ENCODE measurements around the gene CRACDL. TPM values are rescaled to one million over a fixed set of nuclear protein-coding genes. Genes with fewer than 3 reads are reported as not detected.

Gene CRACDL, protein sequence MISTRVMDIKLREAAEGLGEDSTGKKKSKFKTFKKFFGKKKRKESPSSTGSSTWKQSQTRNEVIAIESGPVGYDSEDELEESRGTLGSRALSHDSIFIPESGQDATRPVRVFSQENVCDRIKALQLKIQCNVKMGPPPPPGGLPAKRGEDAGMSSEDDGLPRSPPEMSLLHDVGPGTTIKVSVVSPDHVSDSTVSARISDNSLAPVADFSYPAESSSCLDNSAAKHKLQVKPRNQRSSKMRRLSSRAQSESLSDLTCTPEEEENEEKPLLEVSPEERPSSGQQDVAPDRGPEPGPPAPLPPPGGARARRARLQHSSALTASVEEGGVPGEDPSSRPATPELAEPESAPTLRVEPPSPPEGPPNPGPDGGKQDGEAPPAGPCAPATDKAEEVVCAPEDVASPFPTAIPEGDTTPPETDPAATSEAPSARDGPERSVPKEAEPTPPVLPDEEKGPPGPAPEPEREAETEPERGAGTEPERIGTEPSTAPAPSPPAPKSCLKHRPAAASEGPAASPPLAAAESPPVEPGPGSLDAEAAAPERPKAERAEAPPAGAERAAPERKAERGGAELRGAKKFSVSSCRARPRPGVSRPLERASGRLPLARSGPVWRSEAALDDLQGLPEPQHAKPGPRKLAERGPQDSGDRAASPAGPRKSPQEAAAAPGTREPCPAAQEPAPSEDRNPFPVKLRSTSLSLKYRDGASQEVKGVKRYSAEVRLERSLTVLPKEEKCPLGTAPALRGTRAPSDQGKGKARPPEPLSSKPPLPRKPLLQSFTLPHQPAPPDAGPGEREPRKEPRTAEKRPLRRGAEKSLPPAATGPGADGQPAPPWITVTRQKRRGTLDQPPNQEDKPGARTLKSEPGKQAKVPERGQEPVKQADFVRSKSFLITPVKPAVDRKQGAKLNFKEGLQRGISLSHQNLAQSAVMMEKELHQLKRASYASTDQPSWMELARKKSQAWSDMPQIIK
- total RNA-seq: 1 to 10 TPM; 6.0 to 7.5 TPM
- polyA plus RNA-seq: 1 to 10 TPM in 1 of 2 donors, under 1 TPM in 1; 0.67 to 6.4 TPM
- long read RNA-seq, donor 1, partial matches to known transcripts: 4 of 5 reads
- long read RNA-seq, donor 1, other reads (novel, unspliced or antisense): 1 of 5 reads
- long read RNA-seq, donor 2, partial matches to known transcripts: 10 of 18 reads
- long read RNA-seq, donor 2, other reads (novel, unspliced or antisense): 8 of 18 reads

DNA sequence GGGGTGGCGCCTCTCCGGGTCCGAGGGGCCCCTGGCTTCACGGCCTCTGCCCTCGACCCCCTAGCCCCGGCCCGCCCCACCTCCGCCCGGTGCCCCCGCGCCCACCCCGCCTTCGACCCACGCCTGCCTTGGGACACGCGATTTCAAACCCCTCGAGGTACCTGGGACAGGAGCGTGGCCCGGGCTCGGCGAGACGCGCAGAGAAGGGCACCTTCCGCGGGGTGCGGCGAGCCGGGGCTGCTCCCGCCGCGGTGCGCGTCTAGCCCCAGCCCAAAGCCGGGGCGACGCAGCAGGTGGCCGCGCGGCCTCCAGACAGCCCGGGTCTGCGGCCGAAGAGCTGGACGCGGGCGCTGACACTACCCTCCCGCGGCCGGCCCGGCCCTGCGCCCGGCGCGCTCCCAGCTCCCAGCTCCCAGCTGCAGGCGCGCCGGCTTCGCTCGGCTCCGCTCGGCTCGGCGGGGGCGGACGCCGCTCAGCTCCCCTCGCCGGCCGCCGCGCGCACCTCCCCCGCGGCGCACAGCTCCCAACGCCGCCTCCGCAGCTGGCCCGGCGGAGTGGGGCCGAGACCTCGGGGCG lies at the start of gene CRACDL:
TSS of gene CRACDL (minus strand) at position 449 of the 576 bp plus-strand sequence. CDS start 89,425 bp downstream, outside the sequence.
- Histone ChIP-seq H3K27ac (ENCODE audit: low read depth in 1 of 2, low read length in 2 of 2) (no peak within 1 kb of the TSS), H3K9me3 (ENCODE audit: control insufficient read depth, low read length) (no peaks in the 10 kb centered on the region), H3K4me1 (ENCODE audit: control insufficient read depth in 1 of 2, insufficient read depth in 2 of 2, low read length in 2 of 2) (no peaks in the 10 kb centered on the region), H3K27me3 (ENCODE audit: control insufficient read depth in 1 of 2, insufficient read depth in 2 of 2, low read length in 1 of 2) (no peaks in the 10 kb centered on the region), H3K4me3 (ENCODE audit: low read length in 2 of 2) (peak within 1 kb of the TSS; percentile 60 to 70), H3K36me3 (ENCODE audit: control insufficient read depth in 1 of 2, insufficient read depth in 2 of 2, low read length in 1 of 2) (no peaks in the 10 kb centered on the region)
- peak; percentile 24 for ATAC-seq (ENCODE audit: low FRiP score)
- DNase-seq: no peak
- intact Hi-C loops (cut with DNase I): no loop called here
- WGBS, 2 donors: 0% methylated on average over 39 to 82 of the region's 82 CpGs

GRCh38 chr2:98975611-98976010 lies 39.6 kb upstream of the CRACDL start:
- ATAC-seq (ENCODE audit: low FRiP score) (no peak), DNase-seq (no peak)
- no peak overlapping the region for H3K4me3 ChIP-seq (ENCODE audit: low read length in 2 of 2)
- peaks cover 2% of the 10 kb centered on the region for H3K9me3 ChIP-seq (ENCODE audit: control insufficient read depth, low read length)
- H3K27me3 ChIP-seq (ENCODE audit: control insufficient read depth in 1 of 2, insufficient read depth in 2 of 2, low read length in 1 of 2): no peaks in the 10 kb centered on the region
- intact Hi-C loops (cut with DNase I): no loop called here
- H3K27ac ChIP-seq (ENCODE audit: low read depth in 1 of 2, low read length in 2 of 2): no peak overlapping the region
- no peaks in the 10 kb centered on the region for H3K4me1 ChIP-seq (ENCODE audit: control insufficient read depth in 1 of 2, insufficient read depth in 2 of 2, low read length in 2 of 2)
- WGBS, 2 donors: 29 to 33% methylated on average over 2 of the region's 2 CpGs
- H3K36me3 ChIP-seq (ENCODE audit: control insufficient read depth in 1 of 2, insufficient read depth in 2 of 2, low read length in 1 of 2): no peaks in the 10 kb centered on the region

DNA sequence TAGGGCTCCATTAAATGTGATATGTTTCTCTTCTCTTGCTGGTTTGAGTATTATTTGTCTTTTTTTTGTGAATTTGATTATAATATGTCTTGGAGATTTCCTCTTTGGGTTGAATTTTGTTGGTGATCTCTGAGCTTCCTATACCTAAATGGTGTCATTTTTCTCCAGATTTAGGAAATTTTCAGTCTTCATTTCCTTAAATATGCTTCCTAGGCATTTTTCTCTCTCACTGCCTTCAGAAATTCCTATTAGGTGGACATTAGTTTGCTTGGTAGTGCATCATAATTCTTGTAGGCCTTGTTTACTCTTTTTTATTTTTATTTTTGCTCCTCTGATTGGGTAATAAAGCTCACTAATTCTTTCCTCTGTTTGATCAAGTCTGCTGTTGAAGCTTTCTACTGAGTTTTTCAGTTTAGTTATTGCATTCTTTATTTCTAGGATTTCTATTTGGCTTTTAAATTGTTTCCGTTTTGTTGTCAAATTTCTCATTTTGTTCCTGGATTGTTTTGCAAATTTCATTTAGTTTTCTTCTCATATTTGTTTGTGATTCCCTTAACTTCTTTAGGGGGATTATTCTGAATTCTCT lies 36.6 kb upstream of the CRACDL start:
- DNase-seq: no peak
- WGBS, 2 donors: 83 to 94% methylated on average over 1 of the region's 1 CpG
- Histone ChIP-seq H3K4me1 (ENCODE audit: control insufficient read depth in 1 of 2, insufficient read depth in 2 of 2, low read length in 2 of 2) (no peaks in the 10 kb centered on the region), H3K36me3 (ENCODE audit: control insufficient read depth in 1 of 2, insufficient read depth in 2 of 2, low read length in 1 of 2) (no peaks in the 10 kb centered on the region), H3K4me3 (ENCODE audit: low read length in 2 of 2) (no peak overlapping the region), H3K27me3 (ENCODE audit: control insufficient read depth in 1 of 2, insufficient read depth in 2 of 2, low read length in 1 of 2) (no peaks in the 10 kb centered on the region), H3K9me3 (ENCODE audit: control insufficient read depth, low read length) (peaks cover under 1% of the 10 kb centered on the region), H3K27ac (ENCODE audit: low read depth in 1 of 2, low read length in 2 of 2) (no peak overlapping the region)
- intact Hi-C loops (cut with DNase I): no loop called here
- no peak for ATAC-seq (ENCODE audit: low FRiP score)

GRCh38 chr2:98959810-98960507 lies 23.9 kb upstream of the CRACDL start:
- H3K4me1 ChIP-seq (ENCODE audit: control insufficient read depth in 1 of 2, insufficient read depth in 2 of 2, low read length in 2 of 2): no peaks in the 10 kb centered on the region
- no peaks in the 10 kb centered on the region for H3K27me3 ChIP-seq (ENCODE audit: control insufficient read depth in 1 of 2, insufficient read depth in 2 of 2, low read length in 1 of 2)
- 41 to 47% methylated on average over 7 of the region's 7 CpGs for WGBS, 2 donors
- no peaks in the 10 kb centered on the region for H3K9me3 ChIP-seq (ENCODE audit: control insufficient read depth, low read length)
- no peak for ATAC-seq (ENCODE audit: low FRiP score)
- DNase-seq: no peak
- intact Hi-C loops (cut with DNase I): no loop called here
- no peak overlapping the region for H3K4me3 ChIP-seq (ENCODE audit: low read length in 2 of 2)
- no peaks in the 10 kb centered on the region for H3K36me3 ChIP-seq (ENCODE audit: control insufficient read depth in 1 of 2, insufficient read depth in 2 of 2, low read length in 1 of 2)
- no peak overlapping the region for H3K27ac ChIP-seq (ENCODE audit: low read depth in 1 of 2, low read length in 2 of 2)

- H3K9me3 ChIP-seq (ENCODE audit: control insufficient read depth, low read length): no peaks in the 10 kb centered on the region
- ATAC-seq (ENCODE audit: low FRiP score): no peak
These were observed 16.9 kb upstream of the CRACDL start for GRCh38 chr2:98952966-98953365.

DNA sequence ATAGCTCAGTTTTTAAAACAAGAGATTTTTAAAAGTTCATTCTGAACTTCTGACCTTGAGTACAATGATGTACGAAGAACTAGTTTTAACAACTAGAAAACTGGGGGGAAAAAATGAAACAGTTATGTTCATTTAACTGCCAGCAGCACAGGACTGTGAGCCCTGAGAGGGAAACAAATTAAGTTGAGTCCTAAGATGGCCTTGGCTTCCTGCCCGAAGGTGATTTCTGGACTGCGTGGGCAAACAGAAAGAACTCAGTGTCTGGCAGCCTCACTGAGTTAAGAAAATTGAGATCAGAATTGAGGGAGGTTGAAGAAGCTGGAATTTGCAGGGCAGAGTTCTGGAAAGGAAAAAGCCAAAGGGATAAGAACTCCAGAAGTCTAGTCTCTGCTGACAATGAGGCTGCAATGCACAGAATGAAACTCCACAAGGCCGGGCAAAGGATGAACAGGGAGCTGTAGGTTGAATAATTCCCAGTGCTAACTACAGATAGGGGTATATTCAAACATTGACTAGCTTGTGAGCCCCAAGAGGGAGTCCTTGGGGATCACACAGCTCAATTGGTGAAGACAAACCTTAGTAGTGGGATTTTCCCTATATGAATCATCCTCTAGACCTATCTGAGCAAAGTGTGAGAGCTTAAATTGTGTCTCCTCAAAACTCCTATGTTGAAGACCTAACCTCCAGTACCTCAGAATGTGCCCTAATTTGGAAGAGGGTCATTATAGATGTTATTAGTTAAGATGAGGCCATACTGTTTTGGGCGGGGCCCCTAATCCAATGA lies 13.1 kb upstream of the CRACDL start:
- Histone ChIP-seq H3K36me3 (ENCODE audit: control insufficient read depth in 1 of 2, insufficient read depth in 2 of 2, low read length in 1 of 2) (no peaks in the 10 kb centered on the region), H3K9me3 (ENCODE audit: control insufficient read depth, low read length) (no peaks in the 10 kb centered on the region), H3K4me1 (ENCODE audit: control insufficient read depth in 1 of 2, insufficient read depth in 2 of 2, low read length in 2 of 2) (no peaks in the 10 kb centered on the region), H3K27ac (ENCODE audit: low read depth in 1 of 2, low read length in 2 of 2) (no peak overlapping the region), H3K4me3 (ENCODE audit: low read length in 2 of 2) (no peak overlapping the region), H3K27me3 (ENCODE audit: control insufficient read depth in 1 of 2, insufficient read depth in 2 of 2, low read length in 1 of 2) (no peaks in the 10 kb centered on the region)
- intact Hi-C loops (cut with DNase I): no loop called here
- no peak for DNase-seq
- 49 to 50% methylated on average over 5 of the region's 5 CpGs for WGBS, 2 donors
- ATAC-seq (ENCODE audit: low FRiP score): no peak

More at GRCh38 chr2:98952966-98953365, 16.9 kb upstream of the CRACDL start:
- no peak overlapping the region for H3K4me3 ChIP-seq (ENCODE audit: low read length in 2 of 2)
- H3K4me1 ChIP-seq (ENCODE audit: control insufficient read depth in 1 of 2, insufficient read depth in 2 of 2, low read length in 2 of 2): no peaks in the 10 kb centered on the region
- H3K36me3 ChIP-seq (ENCODE audit: control insufficient read depth in 1 of 2, insufficient read depth in 2 of 2, low read length in 1 of 2): no peaks in the 10 kb centered on the region
- 64 to 69% methylated on average over 4 of the region's 4 CpGs for WGBS, 2 donors
- DNase-seq: no peak
- H3K27me3 ChIP-seq (ENCODE audit: control insufficient read depth in 1 of 2, insufficient read depth in 2 of 2, low read length in 1 of 2): no peaks in the 10 kb centered on the region
- H3K27ac ChIP-seq (ENCODE audit: low read depth in 1 of 2, low read length in 2 of 2): no peak overlapping the region
- intact Hi-C loops (cut with DNase I): no loop called here

- no peak for DNase-seq
- no peak overlapping the region for H3K27ac ChIP-seq (ENCODE audit: low read depth in 1 of 2, low read length in 2 of 2)
- no peaks in the 10 kb centered on the region for H3K27me3 ChIP-seq (ENCODE audit: control insufficient read depth in 1 of 2, insufficient read depth in 2 of 2, low read length in 1 of 2)
- intact Hi-C loops (cut with DNase I): no loop called here
- no peaks in the 10 kb centered on the region for H3K4me1 ChIP-seq (ENCODE audit: control insufficient read depth in 1 of 2, insufficient read depth in 2 of 2, low read length in 2 of 2)
- no peak overlapping the region for H3K4me3 ChIP-seq (ENCODE audit: low read length in 2 of 2)
- no peaks in the 10 kb centered on the region for H3K9me3 ChIP-seq (ENCODE audit: control insufficient read depth, low read length)
- 58 to 65% methylated on average over 8 of the region's 8 CpGs for WGBS, 2 donors
- ATAC-seq (ENCODE audit: low FRiP score): no peak
- H3K36me3 ChIP-seq (ENCODE audit: control insufficient read depth in 1 of 2, insufficient read depth in 2 of 2, low read length in 1 of 2): no peaks in the 10 kb centered on the region
These were observed 11.5 kb upstream of the CRACDL start for GRCh38 chr2:98947554-98947953.

All from aorta (tissue), 5 donors.